Peyer's patch (tissue), 4 donors: ENCODE data around the gene CORIN. TPM values are rescaled to one million over a fixed set of nuclear protein-coding genes. Genes with fewer than 3 reads are reported as not detected.

Experiments
- DNase-seq, 3 donors: peaks; one replicate each; pipeline ENCODE4 v3.0.0-alpha.2; 2017 to 2019
- H3K27ac ChIP-seq, 4 donors: fragments of 200-600 bp; sonication (generic); one replicate each; pipeline ENCODE4 v1.5.1; 2016 to 2019
- H3K27me3 ChIP-seq, 2 donors: fragments of 200-600 bp; sonication (generic); one replicate each; pipeline ENCODE4 v1.5.1; 2019
- H3K36me3 ChIP-seq, 3 donors: fragments of 200-600 bp; sonication (generic); one replicate each; pipeline ENCODE4 v1.5.1; 2016 to 2019
- H3K4me1 ChIP-seq, 4 donors: fragments of 200-600 bp; sonication (generic); one replicate each; pipeline ENCODE4 v1.5.1; 2016 to 2019
- H3K4me3 ChIP-seq, 4 donors: fragments of 200-600 bp; sonication (generic); 1 replicate in 3 of 4; 2 replicates in 1 of 4; pipeline ENCODE4 v1.5.1; 2016 to 2019; ENCODE audit warnings: mild to moderate bottlenecking in 1 of 4
- H3K9me3 ChIP-seq, 4 donors: fragments of 200-600 bp; sonication (generic); one replicate each; pipeline ENCODE4 v1.5.1; 2016 to 2019; ENCODE audit warnings: mild to moderate bottlenecking in 1 of 4
- POLR2A ChIP-seq, 2 donors: fragments of 450-650 bp; IDR thresholded peaks; one replicate each; pipeline ENCODE4 v1.5.1; 2017; ENCODE audit warnings: antibody characterized with exemption in 2 of 2, mild to moderate bottlenecking in 2 of 2, moderate library complexity in 2 of 2
- total RNA-seq, 4 donors: library from RNA; depleted of rRNA; stranded (reverse); fragments of >200 nt; gene quantifications; one replicate each; pipeline ENCODE4 v1.1.0, GENCODE V29; 2016
- TF ChIP-seq, protein P1 (sequence below), 6 experiments: fragments of 450-650 bp in 4 of 6; fragments of 200-600 bp in 2 of 6; sonication (generic) in 1 of 6; IDR thresholded peaks; one replicate each; pipeline ENCODE4 v1.5.1; 2017 to 2019; ENCODE audit warnings: antibody characterized with exemption in 6 of 6, mild to moderate bottlenecking in 3 of 6, moderate library complexity in 1 of 6

Gene CORIN
- total RNA-seq, 4 donors from 2014 or later = 0.27 to 0.70 (median 0.57) TPM; not detected in 1

DNA sequence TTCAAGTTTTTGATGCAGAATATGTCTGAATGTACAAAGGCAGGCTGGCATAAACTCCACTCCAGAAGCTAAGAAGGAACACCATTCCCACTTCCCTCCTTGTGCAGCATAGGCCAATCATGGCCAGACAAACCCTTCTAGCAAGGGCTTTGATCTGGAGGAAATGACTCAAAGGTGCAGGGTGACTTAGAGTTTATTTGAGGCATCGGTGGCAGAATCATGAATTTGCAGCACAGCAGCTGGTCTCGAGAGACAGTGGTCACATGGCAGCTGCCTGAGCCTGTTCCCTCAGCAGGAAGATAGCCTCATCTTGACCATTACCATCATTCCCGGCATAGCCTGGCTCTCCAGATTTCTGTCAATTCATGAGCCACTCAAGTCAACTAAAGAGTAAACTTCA, 198.3 kb downstream of the CORIN start:
- H3K27ac ChIP-seq = no peak overlapping the region
- TF ChIP-seq, protein P1, sequence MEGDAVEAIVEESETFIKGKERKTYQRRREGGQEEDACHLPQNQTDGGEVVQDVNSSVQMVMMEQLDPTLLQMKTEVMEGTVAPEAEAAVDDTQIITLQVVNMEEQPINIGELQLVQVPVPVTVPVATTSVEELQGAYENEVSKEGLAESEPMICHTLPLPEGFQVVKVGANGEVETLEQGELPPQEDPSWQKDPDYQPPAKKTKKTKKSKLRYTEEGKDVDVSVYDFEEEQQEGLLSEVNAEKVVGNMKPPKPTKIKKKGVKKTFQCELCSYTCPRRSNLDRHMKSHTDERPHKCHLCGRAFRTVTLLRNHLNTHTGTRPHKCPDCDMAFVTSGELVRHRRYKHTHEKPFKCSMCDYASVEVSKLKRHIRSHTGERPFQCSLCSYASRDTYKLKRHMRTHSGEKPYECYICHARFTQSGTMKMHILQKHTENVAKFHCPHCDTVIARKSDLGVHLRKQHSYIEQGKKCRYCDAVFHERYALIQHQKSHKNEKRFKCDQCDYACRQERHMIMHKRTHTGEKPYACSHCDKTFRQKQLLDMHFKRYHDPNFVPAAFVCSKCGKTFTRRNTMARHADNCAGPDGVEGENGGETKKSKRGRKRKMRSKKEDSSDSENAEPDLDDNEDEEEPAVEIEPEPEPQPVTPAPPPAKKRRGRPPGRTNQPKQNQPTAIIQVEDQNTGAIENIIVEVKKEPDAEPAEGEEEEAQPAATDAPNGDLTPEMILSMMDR (IDR thresholded peaks at IDR 0.05) = no peak
- TF ChIP-seq POLR2A (IDR thresholded peaks at IDR 0.05) = no peak
- H3K4me1 ChIP-seq = no peaks in the 10 kb centered on the region
- peaks cover 0 to 4% (median 0%) of the 10 kb centered on the region in 4 donors for H3K9me3 ChIP-seq
- no peak overlapping the region for H3K4me3 ChIP-seq
- H3K36me3 ChIP-seq = no peaks in the 10 kb centered on the region
- no peak for DNase-seq
- no peaks in the 10 kb centered on the region for H3K27me3 ChIP-seq

DNA sequence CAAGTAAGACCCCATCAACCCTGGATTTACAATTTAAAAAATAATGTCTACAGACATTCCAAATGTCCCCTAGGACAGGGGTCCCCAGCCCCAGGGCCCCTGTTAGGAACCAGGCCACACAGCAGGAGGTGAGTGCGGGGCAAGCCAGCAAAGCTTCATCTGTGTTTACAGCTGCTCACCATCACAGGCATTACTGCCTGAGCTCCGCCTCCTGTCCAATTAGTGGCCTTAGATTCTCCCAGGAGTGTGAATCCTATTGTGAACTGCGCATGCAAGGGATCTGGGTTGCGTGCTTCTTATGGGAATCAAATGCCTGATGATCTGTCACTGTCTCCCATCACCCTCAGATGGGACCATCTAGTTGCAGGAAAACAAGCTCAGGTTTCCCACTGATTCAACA, 206.7 kb downstream of the CORIN start:
- H3K27ac ChIP-seq = no peak overlapping the region
- no peak overlapping the region for H3K4me3 ChIP-seq
- no peaks in the 10 kb centered on the region for H3K27me3 ChIP-seq
- DNase-seq = no peak
- TF ChIP-seq, protein P1 (IDR thresholded peaks at IDR 0.05) = no peak
- TF ChIP-seq POLR2A (IDR thresholded peaks at IDR 0.05) = no peak
- H3K36me3 ChIP-seq = no peaks in the 10 kb centered on the region
- H3K9me3 ChIP-seq = no peaks in the 10 kb centered on the region
- H3K4me1 ChIP-seq = no peaks in the 10 kb centered on the region

DNA sequence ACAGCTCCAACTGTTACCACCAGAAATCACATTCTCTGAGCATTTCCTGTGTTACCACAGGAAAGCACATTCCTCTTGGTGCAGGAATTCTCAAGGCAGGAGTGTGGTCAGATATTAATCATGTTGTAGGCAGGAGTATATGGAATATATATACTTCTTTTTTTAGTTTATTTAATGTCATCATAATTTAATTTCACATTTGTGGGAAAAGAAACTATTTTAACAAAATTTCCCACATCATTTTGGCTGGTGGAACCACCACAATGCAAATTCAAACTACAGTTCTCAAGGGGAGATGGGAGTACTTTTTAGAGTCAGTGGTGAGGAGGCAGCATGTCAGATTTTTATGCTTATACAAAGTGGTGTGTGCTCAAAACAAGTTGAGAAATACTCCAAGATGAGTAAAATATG, 213.8 kb downstream of the CORIN start:
- Histone ChIP-seq H3K36me3 (no peaks in the 10 kb centered on the region), H3K27ac (no peak overlapping the region), H3K4me3 (no peak overlapping the region), H3K27me3 (no peaks in the 10 kb centered on the region), H3K9me3 (no peaks in the 10 kb centered on the region), H3K4me1 (no peaks in the 10 kb centered on the region)
- DNase-seq = no peak
- TF ChIP-seq, protein P1 (IDR thresholded peaks at IDR 0.05) = no peak
- TF ChIP-seq POLR2A (IDR thresholded peaks at IDR 0.05) = no peak

DNA sequence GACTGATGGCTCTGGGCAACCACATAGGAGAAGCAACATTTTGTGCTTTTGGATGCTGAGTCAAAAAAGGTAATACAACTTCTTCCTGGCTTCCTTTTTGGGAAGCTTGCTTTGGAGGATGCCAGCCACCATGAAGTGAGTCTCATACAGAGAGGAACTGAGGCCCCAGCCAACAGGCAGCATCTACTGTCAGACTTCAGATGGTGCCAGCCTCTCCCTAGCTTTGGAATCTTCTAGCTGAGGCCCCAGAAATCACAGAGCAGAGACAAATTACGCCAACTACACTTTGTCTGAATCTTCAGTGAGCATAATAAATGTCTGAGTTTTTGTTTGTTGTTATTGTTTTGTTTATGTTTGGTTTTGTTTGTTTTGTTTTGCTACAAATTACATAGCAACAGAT, 216.7 kb downstream of the CORIN start:
- Histone ChIP-seq H3K27me3 (no peaks in the 10 kb centered on the region), H3K4me3 (no peak overlapping the region), H3K36me3 (no peaks in the 10 kb centered on the region), H3K9me3 (no peaks in the 10 kb centered on the region), H3K4me1 (no peaks in the 10 kb centered on the region), H3K27ac (no peak overlapping the region)
- no peak for DNase-seq
- TF ChIP-seq, protein P1 (IDR thresholded peaks at IDR 0.05) = no peak
- TF ChIP-seq POLR2A (IDR thresholded peaks at IDR 0.05) = no peak

DNA sequence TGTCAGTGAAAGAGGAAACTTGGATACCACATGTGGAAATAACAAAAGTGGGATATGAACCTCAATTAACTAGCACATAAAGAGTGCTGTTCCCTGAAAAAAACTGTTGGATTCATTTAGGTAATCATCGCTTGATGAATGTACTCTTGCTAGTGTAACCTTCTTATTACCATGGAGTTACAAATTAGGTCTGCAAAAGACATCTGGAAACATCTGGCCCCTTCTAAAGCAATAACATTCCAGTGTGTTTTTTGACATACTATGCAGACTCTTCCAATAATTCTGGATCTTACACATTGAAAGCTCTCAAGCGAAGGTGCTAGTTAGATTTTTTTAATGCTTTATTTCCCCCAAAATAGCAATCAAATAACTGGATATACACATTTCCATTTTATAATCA, 218.2 kb downstream of the CORIN start:
- Histone ChIP-seq H3K4me3 (no peak overlapping the region), H3K36me3 (no peaks in the 10 kb centered on the region), H3K4me1 (no peaks in the 10 kb centered on the region), H3K27ac (no peak overlapping the region), H3K27me3 (no peaks in the 10 kb centered on the region), H3K9me3 (no peaks in the 10 kb centered on the region)
- DNase-seq = no peak
- TF ChIP-seq POLR2A (IDR thresholded peaks at IDR 0.05) = no peak
- TF ChIP-seq, protein P1 (IDR thresholded peaks at IDR 0.05) = no peak

DNA sequence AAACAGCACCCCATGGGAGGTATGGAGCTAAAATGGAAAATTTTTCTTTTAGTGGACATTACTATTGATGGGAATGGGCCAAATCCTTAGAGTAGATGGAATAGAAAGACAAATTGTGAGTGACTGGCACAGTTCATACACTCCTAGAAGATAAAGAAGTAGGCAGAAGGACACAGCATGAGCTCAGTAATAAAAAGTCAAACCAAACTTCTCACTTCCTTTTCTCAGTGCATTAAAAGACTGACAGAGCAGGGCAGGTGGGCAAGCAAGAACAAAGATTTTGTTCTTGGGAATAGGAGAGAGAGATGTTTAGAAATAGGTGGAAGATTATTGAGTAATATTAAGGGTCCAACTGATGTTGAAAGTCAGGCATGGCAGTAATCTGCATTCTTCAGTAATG, 220.3 kb downstream of the CORIN start:
- H3K4me1 ChIP-seq = no peaks in the 10 kb centered on the region
- no peak for DNase-seq
- no peak overlapping the region for H3K27ac ChIP-seq
- H3K9me3 ChIP-seq = no peaks in the 10 kb centered on the region
- H3K36me3 ChIP-seq = no peaks in the 10 kb centered on the region
- TF ChIP-seq, protein P1 (IDR thresholded peaks at IDR 0.05) = no peak
- TF ChIP-seq POLR2A (IDR thresholded peaks at IDR 0.05) = no peak
- H3K4me3 ChIP-seq = no peak overlapping the region
- no peaks in the 10 kb centered on the region for H3K27me3 ChIP-seq
